HUES64 (cell line): ENCODE measurements around the gene CARD19.

Experiments
- H3K27ac ChIP-seq: 2 replicates; pipeline ENCODE4 v1.7.0; 2013; ENCODE audit warnings: low read depth, low read length, inconsistent platforms
- H3K27me3 ChIP-seq: 2 replicates; pipeline ENCODE4 v1.6.1; 2013; ENCODE audit warnings: mild to moderate bottlenecking, low read length; ENCODE audit not compliant: insufficient read depth
- H3K36me3 ChIP-seq: 2 replicates; pipeline ENCODE4 v1.6.1; 2013; ENCODE audit warnings: mild to moderate bottlenecking, low read length; ENCODE audit not compliant: insufficient read depth
- H3K4me1 ChIP-seq: 2 replicates; pipeline ENCODE4 v1.6.1; 2013; ENCODE audit warnings: mild to moderate bottlenecking, low read length, moderate library complexity; ENCODE audit not compliant: insufficient read depth
- H3K4me3 ChIP-seq: 2 replicates; pipeline ENCODE4 v1.5.1; 2013; ENCODE audit warnings: mild to moderate bottlenecking, low read length, moderate library complexity
- H3K9ac ChIP-seq: 2 replicates; pipeline ENCODE4 v1.6.1; 2013; ENCODE audit warnings: mild to moderate bottlenecking, low read depth, low read length
- H3K9me3 ChIP-seq: 2 replicates; pipeline ENCODE4 v1.6.1; 2013; ENCODE audit warnings: low read depth, low read length; ENCODE audit not compliant: insufficient read depth
- whole genome bisulfite sequencing: fragments of 150-250, 120-280 bp; methylation state at CpG from one replicate; pipeline ENCODE4 v1.1.7; 2013; ENCODE audit warnings: missing lambda C conversion rate; 5-methylcytosine and 5-hydroxymethylcytosine counted together

CARD19 gene

DNA sequence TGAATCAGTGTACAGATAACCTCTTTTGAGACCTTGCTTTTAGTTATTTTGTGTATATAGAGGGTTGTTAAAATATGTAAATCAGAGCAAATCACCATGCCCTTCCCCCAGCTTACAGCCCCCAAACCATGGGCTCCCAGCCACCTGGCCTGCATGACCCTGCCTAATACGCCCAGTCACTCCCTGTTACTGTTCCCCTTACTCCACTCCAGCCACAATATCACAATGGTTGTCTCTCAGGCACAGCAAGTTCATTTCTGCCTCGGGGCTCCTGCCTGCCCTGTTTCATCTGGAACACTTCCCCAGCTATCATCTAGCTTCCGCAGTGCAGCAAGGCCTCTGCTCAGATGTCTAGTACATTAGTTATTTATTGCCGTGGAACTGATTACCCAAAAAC is 5.0 kb upstream of the CARD19 start:
- WGBS: 94% methylated on average over 4 of the region's 4 CpGs
- Histone ChIP-seq H3K27me3 (no peaks in the 10 kb centered on the region), H3K4me1 (0 out of 2 replicates have a peak, but pooled peaks cover 4% of the 10 kb centered on the region), H3K9me3 (no peaks in the 10 kb centered on the region), H3K9ac (no peak overlapping the region), H3K36me3 (no peaks in the 10 kb centered on the region), H3K4me3 (no peak overlapping the region), H3K27ac (no peak overlapping the region)

DNA sequence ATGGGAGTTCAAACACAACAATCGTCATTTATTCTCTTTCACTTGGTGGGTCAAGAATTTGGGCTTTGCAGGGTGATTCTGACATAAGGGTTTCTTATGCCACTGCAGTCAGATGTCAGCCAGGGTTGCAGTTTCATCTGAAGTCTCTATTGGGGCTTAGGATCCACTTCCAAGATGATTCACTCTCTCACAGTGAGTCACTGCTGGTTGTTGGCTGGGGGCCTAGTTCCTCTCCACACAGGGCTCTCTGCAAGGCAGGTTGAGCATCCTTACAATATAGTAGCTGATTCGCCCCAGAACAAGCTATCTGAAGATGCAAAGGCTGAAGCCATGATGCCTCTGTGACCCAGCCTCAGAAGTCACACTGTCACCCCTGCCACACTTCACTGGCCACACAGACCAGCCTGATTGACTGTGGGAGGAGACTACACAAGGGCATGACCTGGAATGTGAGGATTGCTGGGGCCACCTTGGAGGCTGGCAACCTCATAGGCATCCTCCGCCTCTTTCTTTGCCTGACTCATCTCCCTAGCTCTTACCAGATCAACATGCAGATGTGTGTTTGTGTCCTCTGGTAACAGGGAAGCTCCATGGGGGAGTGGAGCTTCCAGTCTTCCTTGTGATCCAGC is 4.5 kb upstream of the CARD19 start:
- WGBS: 84% methylated on average over 3 of the region's 3 CpGs
- Histone ChIP-seq H3K27me3 (no peaks in the 10 kb centered on the region; the same call in 1 of the 2 replicates), H3K9ac (no peak overlapping the region), H3K9me3 (no peaks in the 10 kb centered on the region), H3K27ac (no peak overlapping the region), H3K36me3 (no peaks in the 10 kb centered on the region), H3K4me3 (no peak overlapping the region), H3K4me1 (0 out of 2 replicates have a peak, but pooled peaks cover 4% of the 10 kb centered on the region)

DNA sequence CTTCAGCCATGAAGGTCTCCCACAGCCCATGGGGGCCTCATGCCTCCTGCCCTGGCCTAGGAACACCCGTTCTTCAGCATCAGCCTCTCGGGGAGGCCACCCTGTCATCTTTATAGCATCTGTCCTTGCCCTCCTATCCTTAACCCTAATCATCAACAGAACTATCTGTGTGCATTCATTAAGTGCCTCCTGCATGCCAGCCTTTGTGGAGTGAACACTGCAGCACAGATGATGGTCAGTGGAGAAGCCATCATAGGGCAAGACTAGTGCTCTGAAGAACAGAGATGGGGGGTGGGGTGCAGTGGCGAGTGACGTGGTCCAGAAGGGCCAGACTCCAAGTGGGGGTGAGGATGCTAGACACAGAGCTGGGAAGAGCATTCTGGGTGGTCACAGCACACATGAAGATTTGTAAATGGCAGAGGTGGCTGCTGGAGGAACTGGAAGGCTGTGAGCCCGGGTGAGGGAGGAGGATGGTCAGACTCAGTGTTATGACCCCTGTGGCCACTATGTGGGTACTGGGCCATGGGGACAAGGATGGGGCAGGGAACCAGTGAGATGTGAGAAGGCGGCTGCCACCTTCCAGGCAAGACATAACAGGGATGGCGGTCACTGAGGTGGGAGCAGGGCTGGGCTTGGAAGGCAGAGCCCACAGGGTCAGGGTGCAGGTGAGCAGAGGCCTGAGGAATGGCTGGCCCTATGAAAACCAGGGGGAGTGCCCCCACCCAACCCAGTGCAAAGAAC is 3.6 kb upstream of the CARD19 start:
- Histone ChIP-seq H3K9ac (no peak overlapping the region), H3K4me3 (no peak overlapping the region), H3K36me3 (no peaks in the 10 kb centered on the region), H3K27ac (no peak overlapping the region), H3K9me3 (no peaks in the 10 kb centered on the region), H3K27me3 (peaks cover 8% of the 10 kb centered on the region; the same call in 1 of the 2 replicates), H3K4me1 (0 out of 2 replicates have a peak, but pooled peaks cover 4% of the 10 kb centered on the region)
- 84% methylated on average over 7 of the region's 7 CpGs for WGBS

DNA sequence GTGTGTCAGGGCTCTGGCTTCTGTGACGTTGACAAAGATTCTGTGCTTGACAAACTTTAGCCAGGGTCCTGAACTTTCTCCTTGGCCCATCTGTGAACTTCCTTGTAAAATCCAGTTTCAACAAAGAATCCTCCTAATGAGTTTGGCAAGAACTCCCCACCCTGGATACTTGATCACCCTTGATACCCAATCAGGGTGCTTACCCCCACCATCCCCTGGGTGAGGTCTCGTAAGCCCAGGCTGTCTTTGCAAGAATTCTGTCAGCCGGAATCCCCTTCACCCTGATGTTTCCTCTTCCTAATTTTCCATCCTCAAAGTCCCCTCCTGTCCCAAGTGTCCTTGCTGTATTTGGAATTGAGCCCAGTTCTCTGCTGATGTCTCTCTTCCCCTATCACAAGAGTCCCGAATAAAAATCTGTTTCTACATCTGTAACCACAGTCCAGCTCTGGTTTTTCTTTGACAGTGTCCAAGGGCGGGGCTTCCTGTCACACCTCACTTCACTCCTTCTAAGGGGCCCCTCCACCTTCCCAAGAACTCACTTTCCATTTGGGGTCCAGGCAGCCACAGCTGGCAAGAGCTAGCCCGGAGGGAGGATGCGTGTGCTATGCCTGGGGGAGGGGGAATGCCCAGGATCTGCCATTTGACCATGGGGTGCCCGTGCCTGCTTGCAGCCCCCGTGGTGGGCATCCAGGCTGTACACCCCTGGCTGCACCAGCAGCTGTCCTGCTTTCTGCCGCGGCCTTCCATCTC is 2.7 kb upstream of the CARD19 start:
- Histone ChIP-seq H3K9ac (no peak overlapping the region), H3K4me3 (no peak overlapping the region)

DNA sequence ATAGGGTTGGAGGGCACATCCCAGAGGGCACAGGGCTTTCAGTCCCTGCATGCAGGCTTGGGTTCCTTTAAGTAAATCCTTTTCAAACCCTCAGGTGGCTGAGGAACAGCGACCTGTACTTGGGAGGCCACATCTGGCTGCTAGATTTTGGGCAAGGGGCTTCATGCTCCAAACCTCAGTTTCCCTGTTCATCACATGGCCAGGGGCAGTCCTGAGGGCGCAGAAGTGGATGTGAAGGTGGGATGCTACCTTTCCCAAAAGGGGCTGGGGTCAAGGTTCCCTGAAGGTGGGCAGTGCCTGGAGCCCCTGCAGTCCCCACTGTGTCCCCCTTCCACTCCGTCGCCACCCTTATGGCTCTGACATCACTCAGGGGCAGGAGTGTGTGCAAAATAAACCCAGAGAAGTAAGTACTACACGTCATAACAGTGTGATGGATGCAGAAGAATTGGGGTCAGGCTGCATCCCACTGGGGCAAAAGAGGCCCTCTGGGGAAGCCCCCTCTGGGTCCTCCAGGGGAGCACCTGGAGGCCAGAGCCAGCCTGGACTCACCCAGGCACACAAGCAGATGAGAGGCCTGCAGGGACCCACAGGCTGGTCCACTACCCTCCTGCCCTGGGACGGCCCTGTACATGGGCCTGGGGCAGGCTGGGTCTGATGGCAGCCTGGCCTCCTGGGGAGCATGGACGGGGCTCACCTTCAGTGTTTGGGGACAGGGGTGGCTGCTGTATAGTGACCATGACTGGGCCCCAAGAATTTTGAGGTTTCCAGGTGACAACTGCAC is 1.9 kb upstream of the CARD19 start:
- 73% methylated on average over 7 of the region's 7 CpGs for WGBS
- Histone ChIP-seq H3K9ac (no peak overlapping the region), H3K36me3 (no peaks in the 10 kb centered on the region), H3K4me3 (no peak overlapping the region), H3K9me3 (no peaks in the 10 kb centered on the region), H3K27ac (no peak overlapping the region), H3K4me1 (0 out of 2 replicates have a peak, but pooled peaks cover 4% of the 10 kb centered on the region), H3K27me3 (peaks cover 9% of the 10 kb centered on the region; the same call in 1 of the 2 replicates)

More for the DNA sequence above, 2.7 kb upstream of the CARD19 start:
- H3K9me3 ChIP-seq: no peaks in the 10 kb centered on the region
- peaks cover 9% of the 10 kb centered on the region; the same call in 1 of the 2 replicates for H3K27me3 ChIP-seq
- 90% methylated on average over 11 of the region's 11 CpGs for WGBS
- H3K27ac ChIP-seq: no peak overlapping the region
- H3K4me1 ChIP-seq: 0 out of 2 replicates have a peak, but pooled peaks cover 4% of the 10 kb centered on the region
- no peaks in the 10 kb centered on the region for H3K36me3 ChIP-seq

DNA sequence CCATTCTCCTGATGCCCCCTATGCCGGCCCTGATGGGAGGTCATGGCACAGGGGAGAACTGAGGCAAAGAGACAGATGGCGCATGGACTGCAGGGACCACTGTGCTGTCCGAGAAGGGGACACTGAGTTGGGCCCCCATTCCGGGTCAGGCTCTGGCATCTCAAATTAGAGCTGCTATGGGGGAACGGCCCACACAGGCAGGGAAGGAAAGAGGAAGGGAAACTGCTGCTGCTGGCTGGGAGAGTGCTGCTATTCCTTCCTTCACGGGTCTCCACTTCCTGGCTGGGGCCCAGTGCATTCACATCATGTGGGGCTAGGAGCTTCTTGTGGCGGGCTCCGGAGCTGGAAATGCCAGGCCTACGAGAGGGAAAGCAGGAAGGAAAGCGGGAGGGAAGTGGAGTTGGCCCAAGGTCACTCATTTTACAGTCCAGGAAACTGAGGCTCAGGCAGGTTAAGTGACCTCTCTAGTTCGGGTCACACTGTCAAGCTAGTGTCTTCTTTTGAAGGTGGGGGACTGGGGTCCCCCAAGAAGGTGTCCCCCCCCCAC is 1.3 kb upstream of the CARD19 start:
- Histone ChIP-seq H3K9ac (peak overlapping the region; percentile 70), H3K4me1 (0 out of 2 replicates have a peak, but pooled peaks cover 4% of the 10 kb centered on the region), H3K27me3 (peaks cover 9% of the 10 kb centered on the region; the same call in 1 of the 2 replicates), H3K9me3 (no peaks in the 10 kb centered on the region), H3K36me3 (no peaks in the 10 kb centered on the region), H3K27ac (peak overlapping the region; percentile 83), H3K4me3 (peak overlapping the region; percentile 61)
- WGBS: 75% methylated on average over 11 of the region's 11 CpGs

DNA sequence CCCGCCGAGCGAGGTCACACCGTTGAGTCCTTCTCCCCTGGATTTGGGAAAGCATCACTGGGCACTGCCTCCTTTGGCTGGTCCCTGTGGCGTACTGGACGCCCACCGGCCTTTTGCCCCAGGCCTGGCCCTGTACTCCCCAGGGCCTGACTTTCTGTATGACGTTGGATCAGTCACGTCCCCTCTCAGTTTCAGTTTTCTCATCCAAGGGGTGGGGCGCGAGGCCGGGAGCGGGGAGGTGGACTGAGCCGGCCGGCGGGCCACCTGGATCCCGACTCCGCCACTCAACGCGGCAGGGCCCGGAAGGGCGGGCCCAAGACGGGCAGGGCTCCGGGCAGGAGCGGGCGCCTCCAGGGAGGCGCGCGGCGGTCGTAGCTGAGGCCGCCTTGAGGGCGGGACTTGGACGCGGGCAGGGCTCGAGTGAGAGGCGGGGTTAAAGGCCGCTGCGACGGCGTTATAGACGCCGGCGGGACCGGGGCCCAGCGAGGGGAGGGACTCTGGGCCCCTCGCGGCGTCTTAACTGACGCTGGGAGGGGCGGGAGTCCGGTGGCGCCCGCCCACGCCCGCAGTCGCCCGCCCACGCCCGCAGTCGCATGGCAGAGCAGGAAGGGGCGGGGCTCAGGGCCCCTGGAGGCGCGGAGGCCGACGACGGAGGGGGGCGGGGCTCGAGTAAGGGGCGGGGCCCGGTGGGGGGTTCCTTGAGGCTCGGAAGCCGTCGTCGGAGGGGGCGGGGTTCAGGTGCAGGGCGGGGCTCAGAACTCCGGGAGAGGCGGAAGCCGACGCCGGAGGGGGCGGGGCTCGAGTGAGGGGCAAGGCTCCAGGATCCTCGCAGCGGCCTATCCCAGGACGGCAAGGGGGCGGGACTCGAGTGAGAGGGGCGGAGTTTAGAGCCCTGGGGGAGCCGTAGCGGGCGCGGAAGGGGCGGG is 549 bp upstream of the CARD19 start:
- Histone ChIP-seq H3K36me3 (no peaks in the 10 kb centered on the region), H3K9ac (peak overlapping the region; percentile 70), H3K4me1 (0 out of 2 replicates have a peak, but pooled peaks cover 4% of the 10 kb centered on the region), H3K27me3 (peaks cover 9% of the 10 kb centered on the region; the same call in 1 of the 2 replicates), H3K27ac (peak overlapping the region; percentile 83), H3K9me3 (no peaks in the 10 kb centered on the region), H3K4me3 (peak overlapping the region; percentile 88)
- WGBS: 6% methylated on average over 92 of the region's 95 CpGs

DNA sequence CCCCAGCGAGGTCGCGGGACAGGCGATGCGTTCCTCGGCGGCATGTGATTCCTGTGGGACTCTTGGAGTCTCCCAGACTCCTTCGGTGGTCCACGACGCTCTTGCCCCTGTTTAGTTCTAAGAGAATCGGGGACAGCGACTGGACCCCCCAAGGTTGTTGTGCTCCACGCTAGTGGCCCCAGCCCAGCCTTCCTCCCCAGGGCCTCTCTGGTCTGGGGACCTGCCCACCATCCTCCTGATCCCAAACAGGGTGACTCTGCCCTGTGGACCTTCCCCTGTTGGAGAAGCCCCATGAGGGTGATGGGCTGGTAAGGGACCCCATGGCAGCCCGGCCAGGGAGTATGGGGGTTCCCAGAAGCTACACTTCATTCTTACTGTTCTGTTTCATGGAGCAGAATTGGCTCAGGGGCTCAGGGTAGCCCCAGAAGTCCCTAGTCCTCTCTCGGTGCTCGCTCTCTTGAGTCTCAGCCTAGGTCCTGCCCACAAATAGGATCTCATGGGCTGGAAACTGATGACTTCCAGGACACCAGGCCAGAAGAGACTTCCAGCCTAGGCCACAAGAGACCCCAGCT is 880 bp downstream of the CARD19 start:
- 35% methylated on average over 16 of the region's 16 CpGs for WGBS
- Histone ChIP-seq H3K27me3 (peaks cover 9% of the 10 kb centered on the region; the same call in 1 of the 2 replicates), H3K4me1 (0 out of 2 replicates have a peak, but pooled peaks cover 4% of the 10 kb centered on the region), H3K36me3 (no peaks in the 10 kb centered on the region), H3K9me3 (no peaks in the 10 kb centered on the region), H3K9ac (no peak overlapping the region), H3K27ac (no peak overlapping the region), H3K4me3 (peak overlapping the region; percentile 88)

DNA sequence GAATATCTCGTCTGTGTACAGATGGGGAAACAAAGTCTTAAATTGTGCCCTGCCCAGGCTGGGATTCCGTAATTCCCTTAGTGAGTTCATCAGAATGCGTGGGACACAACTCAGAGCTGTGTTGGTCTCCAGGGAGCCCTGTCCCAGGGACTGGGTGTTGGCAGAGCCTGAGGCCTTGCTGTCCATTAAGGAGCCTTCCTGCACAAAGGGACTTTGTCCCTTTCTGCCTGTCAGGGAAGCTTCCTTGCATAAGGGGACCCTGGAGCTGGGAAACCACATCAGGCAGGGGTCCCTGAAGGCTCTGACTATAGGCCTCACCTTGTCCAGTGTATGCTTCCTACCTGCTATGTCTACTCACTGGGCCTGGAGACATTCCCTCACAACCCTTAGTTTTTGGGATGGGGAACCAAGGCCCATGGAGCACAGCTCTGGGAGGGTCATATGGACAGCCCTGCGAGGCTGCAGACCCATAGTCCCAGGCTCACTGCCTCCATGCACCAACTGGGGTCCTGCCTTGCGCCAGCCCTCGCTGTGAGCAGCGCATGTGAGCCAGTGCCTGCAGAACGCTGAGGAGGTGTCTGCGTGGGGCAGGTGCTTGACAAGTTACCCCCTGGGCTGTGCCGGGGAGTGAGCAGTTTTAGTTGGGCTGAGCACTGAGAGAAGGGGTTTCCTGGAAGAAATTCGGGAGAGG is 1.6 kb downstream of the CARD19 start:
- H3K27ac ChIP-seq: no peak overlapping the region
- WGBS: 84% methylated on average over 11 of the region's 11 CpGs
- no peak overlapping the region for H3K9ac ChIP-seq
- 0 out of 2 replicates have a peak, but pooled peaks cover 4% of the 10 kb centered on the region for H3K4me1 ChIP-seq
- H3K9me3 ChIP-seq: no peaks in the 10 kb centered on the region
- H3K36me3 ChIP-seq: no peaks in the 10 kb centered on the region
- no peak overlapping the region for H3K4me3 ChIP-seq
- H3K27me3 ChIP-seq: peaks cover 9% of the 10 kb centered on the region; the same call in 1 of the 2 replicates
